ENCODE results near the gene GPATCH2.
"Not testable (repeated sequence)": the region's sequence is repeated elsewhere in the genome, so short reads cannot be mapped to it uniquely, and the experiment has no call there.

The GPATCH2 gene

GRCh38 chr1:217392441-217392840 lies 238.4 kb downstream of the GPATCH2 start:
- no peak for DNase-seq (ENCODE audit: low read depth)
- H3K4me3 ChIP-seq (ENCODE audit: low read depth, low read length), result no peak overlapping the region

GRCh38 chr1:217389895-217390294 lies 241.0 kb downstream of the GPATCH2 start:
- DNase-seq (ENCODE audit: low read depth), result no peak

DNA sequence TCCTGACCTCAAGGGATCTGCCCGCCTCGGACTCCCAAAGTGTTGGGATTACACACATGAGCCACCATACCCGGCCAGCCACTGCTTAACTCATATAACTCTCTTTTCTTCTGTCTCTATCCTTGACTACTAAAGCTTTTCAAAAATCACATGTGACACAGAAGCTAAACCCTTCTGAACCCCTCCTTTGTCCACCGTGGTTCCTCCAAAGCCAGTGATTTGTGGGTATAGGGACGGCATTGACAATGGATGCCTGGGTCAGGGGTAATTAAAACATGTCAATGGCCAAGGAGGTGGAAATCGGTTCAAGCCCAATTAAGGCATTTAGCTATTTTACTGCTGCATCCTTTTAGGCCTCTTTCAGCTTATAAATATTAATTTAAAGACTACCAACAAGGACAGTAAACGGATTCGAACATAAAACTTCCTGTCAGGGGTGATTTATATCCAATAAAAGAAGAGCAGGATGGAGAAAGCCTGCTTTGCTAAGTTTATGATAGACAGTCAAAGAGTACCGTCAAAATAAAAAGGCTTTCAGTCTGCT lies 242.3 kb downstream of the GPATCH2 start:
- DNase-seq (ENCODE audit: low read depth), result no peak
- H3K4me3 ChIP-seq (ENCODE audit: low read depth, low read length), result no peak overlapping the region

More at GRCh38 chr1:217389895-217390294, 241.0 kb downstream of the GPATCH2 start:
- no peak overlapping the region for H3K4me3 ChIP-seq (ENCODE audit: low read depth, low read length)

GRCh38 chr1:217381773-217382172 lies 249.1 kb downstream of the GPATCH2 start:
- H3K4me3 ChIP-seq (ENCODE audit: low read depth, low read length); DNase-seq (ENCODE audit: low read depth): not testable (repeated sequence)

- H3K4me3 ChIP-seq (ENCODE audit: low read depth, low read length), result not testable (repeated sequence)
These were observed 251.1 kb downstream of the GPATCH2 start for GRCh38 chr1:217379804-217380203.

GRCh38 chr1:217379336-217379735 lies 251.6 kb downstream of the GPATCH2 start:
- DNase-seq (ENCODE audit: low read depth), result no peak
- H3K4me3 ChIP-seq (ENCODE audit: low read depth, low read length), result no peak overlapping the region

More at GRCh38 chr1:217379804-217380203, 251.1 kb downstream of the GPATCH2 start:
- not testable (repeated sequence) for DNase-seq (ENCODE audit: low read depth)
